Sigmoid colon (tissue), 7 donors: ENCODE data around the gene COL23A1. TPM values are rescaled to one million over a fixed set of nuclear protein-coding genes. Genes with fewer than 3 reads are reported as not detected.
A peak's percentile ranks its signal among the peaks of the same experiment; 100 is the strongest.

ENCODE experiments used
- DNase-seq: peaks from one replicate; pipeline ENCODE4 v3.0.0-alpha.2; 2019
- H3K27ac ChIP-seq, 4 donors: fragments of 200-600 bp; sonication (generic); one replicate each; pipeline ENCODE4 v1.5.1; 2016 to 2019; ENCODE audit warnings: mild to moderate bottlenecking in 1 of 4
- H3K27me3 ChIP-seq, 3 donors: fragments of 200-600 bp; sonication (generic); one replicate each; pipeline ENCODE4 v1.5.1; 2019; ENCODE audit warnings: mild to moderate bottlenecking in 1 of 3
- H3K36me3 ChIP-seq, 4 donors: fragments of 200-600 bp; sonication (generic); one replicate each; pipeline ENCODE4 v1.5.1; 2016 to 2019
- H3K4me1 ChIP-seq, 4 donors: fragments of 200-600 bp; sonication (generic); one replicate each; pipeline ENCODE4 v1.5.1; 2017 to 2019
- H3K4me3 ChIP-seq, 4 donors: fragments of 200-600 bp; sonication (generic); one replicate each; pipeline ENCODE4 v1.5.1; 2017 to 2019; ENCODE audit warnings: mild to moderate bottlenecking in 2 of 4, moderate library complexity in 1 of 4
- H3K9me3 ChIP-seq, 4 donors: fragments of 200-600 bp in 3 of 4; sonication (generic) in 3 of 4; one replicate each; pipeline versions ENCODE4 v1.5.1 to v1.6.1; 2013 to 2019
- EP300 ChIP-seq, 4 donors: sonication (generic); formaldehyde crosslinking; IDR thresholded peaks; one replicate each; pipeline ENCODE4 v1.6.1; 2017; ENCODE audit warnings: antibody characterized with exemption in 4 of 4
- POLR2A ChIP-seq, 2 donors: fragments of 450-650 bp; IDR thresholded peaks; one replicate each; pipeline ENCODE4 v1.6.1; 2016; ENCODE audit warnings: antibody characterized with exemption in 2 of 2, mild to moderate bottlenecking in 2 of 2, moderate library complexity in 2 of 2
- POLR2AphosphoS5 ChIP-seq, 4 donors: sonication (generic); formaldehyde crosslinking; IDR thresholded peaks; one replicate each; pipeline ENCODE4 v1.6.1; 2017; ENCODE audit warnings: antibody characterized with exemption in 4 of 4
- WGBS, 2 donors: extraction: QIAGEN DNeasy Blood & Tissue Kit; methylation state at CpG; one replicate each; pipeline ENCODE4 v1.1.7; 2013; 5-methylcytosine and 5-hydroxymethylcytosine counted together
- intact Hi-C: fragments of 100-400 bp; cut with DNase I; formaldehyde crosslinking; loops from one replicate; pipeline ENCODE4 v1.15.1; 2023
- polyA plus RNA-seq, 3 donors: library from polyadenylated mRNA; stranded (reverse); fragments of 200-250 nt; gene quantifications; one replicate each; pipeline ENCODE4 v1.2.3, GENCODE V29; 2013
- total RNA-seq, 4 donors: library from RNA; depleted of rRNA; stranded (reverse); fragments of >200 nt; gene quantifications; one replicate each; pipeline ENCODE4 v1.1.0, GENCODE V29; 2016
- TF ChIP-seq, protein P1 (sequence below), 4 experiments: fragments of 450-650 bp in 3 of 4; fragments of 200-600 bp in 1 of 4; IDR thresholded peaks; one replicate each; pipeline ENCODE4 v1.5.1; 2016 to 2019; ENCODE audit warnings: antibody characterized with exemption in 4 of 4, mild to moderate bottlenecking in 3 of 4, moderate library complexity in 2 of 4
- donor health status: healthy with polysubstance abuse.
- donor health status: Bipolar disorder and iron deficiency.
- donor health status: healthy.

COL23A1 gene
- total and polyA plus RNA-seq, 7 donors, result 0.28 to 1.2 (median 0.57) TPM; not detected in 1

GRCh38 chr5:178545176-178545575 lies 45.0 kb downstream of the COL23A1 start:
- WGBS, 2 donors, result 72 to 88% methylated on average over 9 of the region's 9 CpGs
- Histone ChIP-seq H3K27ac (no peak overlapping the region), H3K4me1 (peaks cover 0 to 17% (median 9%) of the 10 kb centered on the region in 4 donors), H3K36me3 (no peaks in the 10 kb centered on the region), H3K4me3 (no peak overlapping the region), H3K27me3 (no peaks in the 10 kb centered on the region), H3K9me3 (no peaks in the 10 kb centered on the region)
- intact Hi-C loops, result no loop called here
- DNase-seq, result peak; percentile 41
- TF ChIP-seq POLR2AphosphoS5 (IDR thresholded peaks at IDR 0.05), result no peak
- TF ChIP-seq POLR2A (IDR thresholded peaks at IDR 0.05), result no peak
- no peak for TF ChIP-seq EP300 (IDR thresholded peaks at IDR 0.05)
- TF ChIP-seq, protein P1, sequence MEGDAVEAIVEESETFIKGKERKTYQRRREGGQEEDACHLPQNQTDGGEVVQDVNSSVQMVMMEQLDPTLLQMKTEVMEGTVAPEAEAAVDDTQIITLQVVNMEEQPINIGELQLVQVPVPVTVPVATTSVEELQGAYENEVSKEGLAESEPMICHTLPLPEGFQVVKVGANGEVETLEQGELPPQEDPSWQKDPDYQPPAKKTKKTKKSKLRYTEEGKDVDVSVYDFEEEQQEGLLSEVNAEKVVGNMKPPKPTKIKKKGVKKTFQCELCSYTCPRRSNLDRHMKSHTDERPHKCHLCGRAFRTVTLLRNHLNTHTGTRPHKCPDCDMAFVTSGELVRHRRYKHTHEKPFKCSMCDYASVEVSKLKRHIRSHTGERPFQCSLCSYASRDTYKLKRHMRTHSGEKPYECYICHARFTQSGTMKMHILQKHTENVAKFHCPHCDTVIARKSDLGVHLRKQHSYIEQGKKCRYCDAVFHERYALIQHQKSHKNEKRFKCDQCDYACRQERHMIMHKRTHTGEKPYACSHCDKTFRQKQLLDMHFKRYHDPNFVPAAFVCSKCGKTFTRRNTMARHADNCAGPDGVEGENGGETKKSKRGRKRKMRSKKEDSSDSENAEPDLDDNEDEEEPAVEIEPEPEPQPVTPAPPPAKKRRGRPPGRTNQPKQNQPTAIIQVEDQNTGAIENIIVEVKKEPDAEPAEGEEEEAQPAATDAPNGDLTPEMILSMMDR (IDR thresholded peaks at IDR 0.05), result no peak

GRCh38 chr5:178544166-178544834 lies 45.9 kb downstream of the COL23A1 start:
- H3K27ac ChIP-seq, result no peak overlapping the region
- intact Hi-C loops, result no loop called here
- no peak for TF ChIP-seq POLR2AphosphoS5 (IDR thresholded peaks at IDR 0.05)
- TF ChIP-seq, protein P1 (IDR thresholded peaks at IDR 0.05), result no peak
- no peak for TF ChIP-seq EP300 (IDR thresholded peaks at IDR 0.05)
- TF ChIP-seq POLR2A (IDR thresholded peaks at IDR 0.05), result no peak
- no peak overlapping the region for H3K4me3 ChIP-seq
- DNase-seq, result peak; percentile 65
- WGBS, 2 donors, result 89 to 94% methylated on average over 22 of the region's 22 CpGs
- H3K36me3 ChIP-seq, result no peaks in the 10 kb centered on the region
- H3K4me1 ChIP-seq, result peaks cover 0 to 17% (median 9%) of the 10 kb centered on the region in 4 donors
- H3K9me3 ChIP-seq, result no peaks in the 10 kb centered on the region
- H3K27me3 ChIP-seq, result no peaks in the 10 kb centered on the region

DNA sequence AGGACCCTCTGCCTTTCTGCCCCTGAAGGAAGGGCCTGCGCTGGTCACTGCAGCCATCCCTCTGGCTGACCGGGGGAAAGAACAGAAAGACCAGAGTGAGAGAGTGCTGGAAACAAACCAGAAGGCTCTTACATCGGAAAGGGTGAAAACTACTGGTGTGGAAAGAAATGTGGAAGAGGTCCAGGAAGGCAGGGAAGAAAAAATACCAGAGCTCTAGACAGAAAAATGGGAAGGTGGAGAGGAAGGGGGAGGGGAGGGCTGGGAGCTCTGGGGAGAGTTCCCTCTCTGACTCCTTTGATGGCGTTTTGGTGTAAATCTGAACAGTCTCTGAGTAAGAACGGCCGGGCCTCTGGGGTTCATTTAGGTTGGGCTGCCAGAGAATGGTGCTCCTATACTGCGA lies 47.7 kb downstream of the COL23A1 start:
- intact Hi-C loops, result no loop called here

DNA sequence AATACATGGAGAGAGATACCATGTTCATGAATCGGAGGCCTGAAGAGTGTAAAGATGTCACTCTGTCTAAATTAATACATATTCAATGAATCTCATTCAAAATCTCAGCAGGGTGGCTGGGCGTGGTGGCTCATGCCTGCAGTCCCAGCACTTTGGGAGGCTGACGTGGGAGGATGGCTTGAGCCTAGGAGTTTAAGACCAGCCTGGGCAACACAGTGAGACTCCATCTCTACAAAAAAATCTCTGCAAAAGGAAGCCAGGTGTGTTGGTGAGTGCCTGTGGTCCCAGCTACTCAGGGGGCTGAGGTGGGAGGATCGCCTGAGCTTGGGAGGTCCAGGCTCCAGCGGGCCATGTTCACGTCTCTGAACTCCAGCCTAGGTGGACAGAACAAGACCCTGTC lies 49.7 kb downstream of the COL23A1 start:
- TF ChIP-seq, protein P1 (IDR thresholded peaks at IDR 0.05), result no peak
- TF ChIP-seq POLR2A (IDR thresholded peaks at IDR 0.05) (no peak), EP300 (IDR thresholded peaks at IDR 0.05) (no peak), POLR2AphosphoS5 (IDR thresholded peaks at IDR 0.05) (no peak)
- intact Hi-C loops, result no loop called here
- peaks cover 0 to 17% (median 9%) of the 10 kb centered on the region in 4 donors for H3K4me1 ChIP-seq
- H3K27me3 ChIP-seq, result no peaks in the 10 kb centered on the region
- no peak overlapping the region for H3K27ac ChIP-seq
- no peak overlapping the region for H3K4me3 ChIP-seq
- 86 to 94% methylated on average over 6 of the region's 6 CpGs for WGBS, 2 donors
- DNase-seq, result no peak
- no peaks in the 10 kb centered on the region for H3K36me3 ChIP-seq
- H3K9me3 ChIP-seq, result no peaks in the 10 kb centered on the region

More for the DNA sequence above, 47.7 kb downstream of the COL23A1 start:
- TF ChIP-seq, protein P1 (IDR thresholded peaks at IDR 0.05), result no peak
- TF ChIP-seq EP300 (IDR thresholded peaks at IDR 0.05) (no peak), POLR2AphosphoS5 (IDR thresholded peaks at IDR 0.05) (no peak), POLR2A (IDR thresholded peaks at IDR 0.05) (no peak)
- no peaks in the 10 kb centered on the region for H3K36me3 ChIP-seq
- H3K27me3 ChIP-seq, result no peaks in the 10 kb centered on the region
- peaks cover 0 to 17% (median 9%) of the 10 kb centered on the region in 4 donors for H3K4me1 ChIP-seq
- peak overlapping the region in 3 of 4 donors; percentile 28 to 35 (median 33) for H3K27ac ChIP-seq
- no peaks in the 10 kb centered on the region for H3K9me3 ChIP-seq
- no peak overlapping the region for H3K4me3 ChIP-seq
- 62 to 69% methylated on average over 7 of the region's 7 CpGs for WGBS, 2 donors
- DNase-seq, result no peak
